RWPE1 (cell line): Measurements from ENCODE around the gene CYP2A7.
"Not testable (repeated sequence)": the region's sequence is repeated elsewhere in the genome, so short reads cannot be mapped to it uniquely, and the experiment has no call there.

Source experiments
- CTCF ChIA-PET: fragments of 350-600 bp; sonication (Branson Sonifier 250); formaldehyde crosslinking; extraction: SDS; loops from one replicate; lab custom pipeline; 2021; lab: Yijun Ruan, JAX
- POLR2A ChIA-PET: fragments of 400-600 bp; formaldehyde crosslinking; extraction: SDS; loops from one replicate; lab custom pipeline; 2020; ENCODE audit warnings: antibody characterized with exemption; ENCODE audit not compliant: low non-redundant PET; lab: Yijun Ruan, JAX
- DNase-seq: peaks from one replicate; pipeline ENCODE4 v3.0.0; 2012; ENCODE audit warnings: low spot score
- H3K27ac ChIP-seq: fragments of 450-650 bp; 2 replicates; pipeline ENCODE4 v1.5.1; 2017

Gene CYP2A7

GRCh38 chr19:40825460-40826095, 56.5 kb downstream of the CYP2A7 start:
- POLR2A ChIA-PET, DNase-seq, CTCF ChIA-PET, H3K27ac ChIP-seq: not testable (repeated sequence)
